ENCODE data around the gene TUG1.

The TUG1 gene

DNA sequence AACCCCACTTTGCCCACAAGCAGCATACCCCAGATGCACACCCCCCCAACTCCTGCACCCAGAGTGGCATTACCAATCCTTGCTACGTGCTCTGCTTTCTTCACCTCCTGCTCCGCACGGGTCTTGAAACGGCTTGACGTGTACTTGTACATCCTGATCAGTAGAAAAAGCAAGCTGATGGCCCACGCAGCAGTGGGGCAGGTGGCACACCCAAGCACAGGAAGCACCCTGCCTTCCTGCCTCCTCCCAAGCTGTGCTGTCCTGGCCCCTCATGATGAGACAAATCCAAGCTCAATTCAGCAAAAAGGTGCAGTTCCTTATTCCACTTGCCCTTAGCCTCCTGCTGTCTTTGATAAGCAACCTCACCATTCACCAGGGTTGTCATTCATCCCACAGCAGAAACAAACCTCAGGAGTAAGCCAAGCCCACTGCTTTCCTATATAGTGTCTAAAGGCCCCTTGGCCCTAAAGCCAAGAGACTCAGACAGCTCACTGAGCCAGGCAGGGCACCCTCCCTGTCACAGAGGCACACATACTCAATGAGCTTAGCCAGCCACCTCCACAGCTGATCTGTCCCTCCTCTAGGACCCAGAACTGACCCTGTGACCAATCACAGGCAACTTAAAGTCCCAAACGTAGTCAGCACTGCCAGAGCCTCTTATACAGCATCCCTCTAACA lies 28.2 kb upstream of the TUG1 start:
- H3K4me2 ChIP-seq (ENCODE audit: low read depth, low read length, poor library complexity, severe bottlenecking): no peak overlapping the region
- no peaks in the 10 kb centered on the region for H3K4me1 ChIP-seq (ENCODE audit: insufficient read depth, low read length, poor library complexity, severe bottlenecking)
- no peak for TF ChIP-seq EZH2phosphoT487 (IDR thresholded peaks at IDR 0.05; ENCODE audit: borderline replicate concordance)
- TF ChIP-seq, protein P1, sequence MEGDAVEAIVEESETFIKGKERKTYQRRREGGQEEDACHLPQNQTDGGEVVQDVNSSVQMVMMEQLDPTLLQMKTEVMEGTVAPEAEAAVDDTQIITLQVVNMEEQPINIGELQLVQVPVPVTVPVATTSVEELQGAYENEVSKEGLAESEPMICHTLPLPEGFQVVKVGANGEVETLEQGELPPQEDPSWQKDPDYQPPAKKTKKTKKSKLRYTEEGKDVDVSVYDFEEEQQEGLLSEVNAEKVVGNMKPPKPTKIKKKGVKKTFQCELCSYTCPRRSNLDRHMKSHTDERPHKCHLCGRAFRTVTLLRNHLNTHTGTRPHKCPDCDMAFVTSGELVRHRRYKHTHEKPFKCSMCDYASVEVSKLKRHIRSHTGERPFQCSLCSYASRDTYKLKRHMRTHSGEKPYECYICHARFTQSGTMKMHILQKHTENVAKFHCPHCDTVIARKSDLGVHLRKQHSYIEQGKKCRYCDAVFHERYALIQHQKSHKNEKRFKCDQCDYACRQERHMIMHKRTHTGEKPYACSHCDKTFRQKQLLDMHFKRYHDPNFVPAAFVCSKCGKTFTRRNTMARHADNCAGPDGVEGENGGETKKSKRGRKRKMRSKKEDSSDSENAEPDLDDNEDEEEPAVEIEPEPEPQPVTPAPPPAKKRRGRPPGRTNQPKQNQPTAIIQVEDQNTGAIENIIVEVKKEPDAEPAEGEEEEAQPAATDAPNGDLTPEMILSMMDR (conservative IDR thresholded peaks at IDR 0.05; ENCODE audit: low read length): no peak
- H3K27me3 ChIP-seq (ENCODE audit: insufficient read depth, low read length, poor library complexity, severe bottlenecking): no peaks in the 10 kb centered on the region
- H3K79me2 ChIP-seq (ENCODE audit: insufficient read depth, low read length): no peaks in the 10 kb centered on the region
- no peaks in the 10 kb centered on the region for H3K9me3 ChIP-seq (ENCODE audit: insufficient read depth, low read depth, low read length)
- H3K9me2 ChIP-seq (replicated peaks; ENCODE audit: low read depth, low read length): no peaks in the 10 kb centered on the region
- no peak overlapping the region for H2AFZ ChIP-seq (ENCODE audit: low read length)
- H4K20me1 ChIP-seq (ENCODE audit: insufficient read depth, low read length, poor library complexity, severe bottlenecking): no peaks in the 10 kb centered on the region
- peaks cover 93% of the 10 kb centered on the region; the same call in 1 of the 2 replicates for H3K36me3 ChIP-seq (ENCODE audit: insufficient read depth, low read length)
- H3F3A ChIP-seq (ENCODE audit: low read depth): no peaks in the 10 kb centered on the region
- no peak overlapping the region for H3K9ac ChIP-seq (ENCODE audit: low read depth, low read length, poor library complexity, severe bottlenecking)
- no peak overlapping the region for H3K4me3 ChIP-seq (ENCODE audit: low read length, poor library complexity, severe bottlenecking)

DNA sequence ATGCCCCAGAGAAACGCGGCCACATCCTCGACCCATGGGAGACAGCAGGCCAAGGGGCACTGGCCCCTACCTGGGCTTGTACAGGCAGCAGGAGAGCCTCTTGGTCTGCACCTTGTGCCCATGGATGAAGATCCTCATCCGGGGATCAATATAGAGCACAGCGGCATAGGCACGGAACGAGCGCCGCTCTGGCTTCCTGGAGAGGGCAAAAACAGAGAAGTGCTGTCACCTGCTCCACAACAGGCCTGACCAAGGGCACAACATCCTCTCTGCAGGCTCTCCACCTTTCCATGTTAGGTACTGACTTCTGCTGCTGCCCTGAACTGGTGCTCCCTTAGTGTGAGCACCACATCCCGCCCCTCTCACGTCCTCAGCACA lies 27.7 kb upstream of the TUG1 start:
- no peaks in the 10 kb centered on the region for H3K9me3 ChIP-seq (ENCODE audit: insufficient read depth, low read depth, low read length)
- H3K4me1 ChIP-seq (ENCODE audit: insufficient read depth, low read length, poor library complexity, severe bottlenecking): no peaks in the 10 kb centered on the region
- H3F3A ChIP-seq (ENCODE audit: low read depth): no peaks in the 10 kb centered on the region
- TF ChIP-seq, protein P1 (conservative IDR thresholded peaks at IDR 0.05; ENCODE audit: low read length): no peak
- TF ChIP-seq EZH2phosphoT487 (IDR thresholded peaks at IDR 0.05; ENCODE audit: borderline replicate concordance): no peak
- H2AFZ ChIP-seq (ENCODE audit: low read length): no peak overlapping the region
- no peak overlapping the region for H3K4me3 ChIP-seq (ENCODE audit: low read length, poor library complexity, severe bottlenecking)
- no peak overlapping the region for H3K4me2 ChIP-seq (ENCODE audit: low read depth, low read length, poor library complexity, severe bottlenecking)
- no peaks in the 10 kb centered on the region for H3K9me2 ChIP-seq (replicated peaks; ENCODE audit: low read depth, low read length)
- H3K79me2 ChIP-seq (ENCODE audit: insufficient read depth, low read length): no peaks in the 10 kb centered on the region
- H3K36me3 ChIP-seq (ENCODE audit: insufficient read depth, low read length): peaks cover 93% of the 10 kb centered on the region; the same call in 1 of the 2 replicates
- H3K27me3 ChIP-seq (ENCODE audit: insufficient read depth, low read length, poor library complexity, severe bottlenecking): no peaks in the 10 kb centered on the region
- H4K20me1 ChIP-seq (ENCODE audit: insufficient read depth, low read length, poor library complexity, severe bottlenecking): no peaks in the 10 kb centered on the region
- no peak overlapping the region for H3K9ac ChIP-seq (ENCODE audit: low read depth, low read length, poor library complexity, severe bottlenecking)

DNA sequence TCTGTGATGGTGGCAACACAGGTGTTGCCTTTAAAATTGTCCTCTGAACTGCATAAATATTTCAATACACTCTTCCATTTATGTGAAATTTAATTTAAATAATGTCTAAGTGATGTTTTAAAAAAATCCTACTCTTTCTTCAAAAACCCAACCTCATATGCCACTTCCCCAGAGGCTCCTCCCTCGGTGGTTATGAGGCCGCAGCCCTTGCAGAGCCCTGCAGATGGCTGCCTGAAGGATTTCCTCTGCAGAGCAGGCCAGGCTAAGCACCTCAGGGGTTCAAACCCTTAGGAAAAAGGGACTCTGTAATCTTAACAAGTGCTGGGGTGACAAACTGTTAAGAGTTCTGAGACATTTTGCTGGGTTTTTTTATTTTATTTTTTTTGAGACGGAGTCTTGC lies 25.7 kb upstream of the TUG1 start:
- H3K79me2 ChIP-seq (ENCODE audit: insufficient read depth, low read length): no peaks in the 10 kb centered on the region
- peaks cover 91% of the 10 kb centered on the region; the same call in 1 of the 2 replicates for H3K36me3 ChIP-seq (ENCODE audit: insufficient read depth, low read length)
- H4K20me1 ChIP-seq (ENCODE audit: insufficient read depth, low read length, poor library complexity, severe bottlenecking): no peaks in the 10 kb centered on the region
- no peak overlapping the region for H3K4me2 ChIP-seq (ENCODE audit: low read depth, low read length, poor library complexity, severe bottlenecking)
- H2AFZ ChIP-seq (ENCODE audit: low read length): no peak overlapping the region
- H3K27me3 ChIP-seq (ENCODE audit: insufficient read depth, low read length, poor library complexity, severe bottlenecking): no peaks in the 10 kb centered on the region
- H3K4me3 ChIP-seq (ENCODE audit: low read length, poor library complexity, severe bottlenecking): no peak overlapping the region
- H3K9me2 ChIP-seq (replicated peaks; ENCODE audit: low read depth, low read length): no peaks in the 10 kb centered on the region
- H3K4me1 ChIP-seq (ENCODE audit: insufficient read depth, low read length, poor library complexity, severe bottlenecking): no peaks in the 10 kb centered on the region
- H3F3A ChIP-seq (ENCODE audit: low read depth): no peaks in the 10 kb centered on the region
- H3K9me3 ChIP-seq (ENCODE audit: insufficient read depth, low read depth, low read length): no peaks in the 10 kb centered on the region
- TF ChIP-seq EZH2phosphoT487 (IDR thresholded peaks at IDR 0.05; ENCODE audit: borderline replicate concordance): no peak
- TF ChIP-seq, protein P1 (conservative IDR thresholded peaks at IDR 0.05; ENCODE audit: low read length): no peak
- no peak overlapping the region for H3K9ac ChIP-seq (ENCODE audit: low read depth, low read length, poor library complexity, severe bottlenecking)
